Tibial artery (tissue), 4 donors: Measurements from ENCODE around the gene ARHGAP29.

ENCODE experiments used
- DNase-seq, 2 donors: peaks; one replicate each; pipeline ENCODE4 v3.0.0-alpha.2; 2019
- H3K27ac ChIP-seq, 2 donors: fragments of 200-600 bp; sonication (generic) in 1 of 2; 1 replicate in 1 of 2; 2 replicates in 1 of 2; pipeline ENCODE4 v1.5.1; 2018 to 2019; ENCODE audit warnings: mild to moderate bottlenecking in 1 of 2
- H3K27me3 ChIP-seq, 2 donors: fragments of 200-600 bp; sonication (generic) in 1 of 2; one replicate each; pipeline versions ENCODE4 v1.5.1 to v1.6.0; 2016 to 2019
- H3K36me3 ChIP-seq, 3 donors: fragments of 200-600 bp; sonication (generic) in 2 of 3; one replicate each; pipeline ENCODE4 v1.5.1; 2016 to 2019; ENCODE audit warnings: mild to moderate bottlenecking in 2 of 3
- H3K4me1 ChIP-seq, 4 donors: fragments of 200-600 bp; sonication (generic) in 2 of 4; 1 replicate in 3 of 4; 2 replicates in 1 of 4; pipeline ENCODE4 v1.5.1; 2016 to 2019
- H3K4me3 ChIP-seq, 2 donors: fragments of 200-600 bp; sonication (generic) in 1 of 2; 1 replicate in 1 of 2; 2 replicates in 1 of 2; pipeline ENCODE4 v1.5.1; 2018 to 2019; ENCODE audit warnings: mild to moderate bottlenecking in 2 of 2
- H3K9me3 ChIP-seq, 3 donors: fragments of 200-600 bp; sonication (generic) in 1 of 3; one replicate each; pipeline ENCODE4 v1.5.1; 2016 to 2019
- CTCF ChIP-seq, 2 experiments: fragments of 200-600 bp in 1 of 2; fragments of 450-650 bp in 1 of 2; IDR thresholded peaks; one replicate each; pipeline ENCODE4 v1.5.1; 2017 to 2019; ENCODE audit warnings: antibody characterized with exemption in 2 of 2, mild to moderate bottlenecking in 1 of 2, moderate library complexity in 1 of 2
- intact Hi-C: fragments of 100-400 bp; cut with DNase I; formaldehyde crosslinking; loops from one replicate; pipeline ENCODE4 v1.15.0; 2023; ENCODE audit warnings: low total_unique reads

The ARHGAP29 gene

GRCh38 chr1:94218332-94218731, 19.1 kb downstream of the ARHGAP29 start:
- Histone ChIP-seq H3K4me1 (peaks cover 0 to 40% (median 0%) of the 10 kb centered on the region in 4 donors), H3K4me3 (no peak overlapping the region), H3K36me3 (no peaks in the 10 kb centered on the region), H3K27me3 (no peaks in the 10 kb centered on the region), H3K27ac (no peak overlapping the region), H3K9me3 (no peaks in the 10 kb centered on the region)
- no peak for DNase-seq
- intact Hi-C loops, result no loop called here
- no peak for TF ChIP-seq CTCF (IDR thresholded peaks at IDR 0.05)

GRCh38 chr1:94215955-94216354, 21.4 kb downstream of the ARHGAP29 start:
- Histone ChIP-seq H3K4me3 (no peak overlapping the region), H3K4me1 (peaks cover 0 to 38% (median 0%) of the 10 kb centered on the region in 4 donors), H3K27me3 (no peaks in the 10 kb centered on the region), H3K27ac (no peak overlapping the region), H3K9me3 (no peaks in the 10 kb centered on the region), H3K36me3 (no peaks in the 10 kb centered on the region)
- intact Hi-C loops, result no loop called here
- no peak for DNase-seq
- no peak for TF ChIP-seq CTCF (IDR thresholded peaks at IDR 0.05)

- H3K36me3 ChIP-seq, result peaks cover 7 to 16% (median 9%) of the 10 kb centered on the region in 3 donors
- H3K27ac ChIP-seq, result no peak overlapping the region
- intact Hi-C loops, result no loop called here
- TF ChIP-seq CTCF (IDR thresholded peaks at IDR 0.05), result no peak
- peaks cover 0 to 10% (median 3%) of the 10 kb centered on the region in 4 donors for H3K4me1 ChIP-seq
- H3K27me3 ChIP-seq, result no peaks in the 10 kb centered on the region
- no peak for DNase-seq
- H3K4me3 ChIP-seq, result no peak overlapping the region
- no peaks in the 10 kb centered on the region for H3K9me3 ChIP-seq
These were observed 27.4 kb downstream of the ARHGAP29 start for GRCh38 chr1:94209982-94210381.

- H3K9me3 ChIP-seq, result no peaks in the 10 kb centered on the region
- no peak overlapping the region for H3K27ac ChIP-seq
- no peak overlapping the region for H3K4me3 ChIP-seq
- peaks cover 9 to 21% (median 11%) of the 10 kb centered on the region in 3 donors for H3K36me3 ChIP-seq
- H3K27me3 ChIP-seq, result no peaks in the 10 kb centered on the region
- no peak for TF ChIP-seq CTCF (IDR thresholded peaks at IDR 0.05)
- intact Hi-C loops, result no loop called here
- peaks cover 0 to 9% (median 3%) of the 10 kb centered on the region in 4 donors for H3K4me1 ChIP-seq
- no peak for DNase-seq
These were observed 28.0 kb downstream of the ARHGAP29 start for GRCh38 chr1:94209425-94209824.

GRCh38 chr1:94207695-94208094, 29.7 kb downstream of the ARHGAP29 start:
- intact Hi-C loops, result no loop called here
- no peak overlapping the region for H3K27ac ChIP-seq
- no peak for DNase-seq

More at GRCh38 chr1:94207695-94208094, 29.7 kb downstream of the ARHGAP29 start:
- H3K4me3 ChIP-seq, result no peak overlapping the region
- H3K36me3 ChIP-seq, result peaks cover 19 to 38% (median 27%) of the 10 kb centered on the region in 3 donors
- TF ChIP-seq CTCF (IDR thresholded peaks at IDR 0.05), result no peak
- no peaks in the 10 kb centered on the region for H3K9me3 ChIP-seq
- H3K27me3 ChIP-seq, result no peaks in the 10 kb centered on the region
- H3K4me1 ChIP-seq, result peaks cover 0 to 5% (median 1%) of the 10 kb centered on the region in 4 donors
